Measurements from ENCODE around the gene CD2BP2. TPM values are rescaled to one million over a fixed set of nuclear protein-coding genes. Genes with fewer than 3 reads are reported as not detected.

The CD2BP2 gene
- total and polyA plus RNA-seq, 2 of the 13 experiments (the other 11 are each of a cell fraction or from before 2014, with no cell fraction given): 24.9 to 54.6 TPM

GRCh38 chr16:30370456-30371247 lies 15.5 kb upstream of the CD2BP2 start, which contains the start of gene TBC1D10B (continued):
- TF ChIP-seq ZGPAT (CRISPR knock-in tag; IDR thresholded peaks at IDR 0.05) (peak; percentile 64), SMAD3 (CRISPR knock-in tag; IDR thresholded peaks at IDR 0.05) (no peak), RERE (CRISPR knock-in tag; IDR thresholded peaks at IDR 0.05; ENCODE audit: low read depth) (no peak), ZNF501 (CRISPR knock-in tag; IDR thresholded peaks at IDR 0.05) (no peak), ZNF691 (CRISPR knock-in tag; IDR thresholded peaks at IDR 0.05; ENCODE audit: borderline replicate concordance, low read depth) (0 out of 2 replicates have a peak, but pooled peaks have one; percentile 16), ZNF431 (CRISPR knock-in tag; IDR thresholded peaks at IDR 0.05; ENCODE audit: borderline replicate concordance, low read depth) (no peak), ZNF800 (CRISPR knock-in tag; IDR thresholded peaks at IDR 0.05) (no peak), ZIK1 (CRISPR knock-in tag; IDR thresholded peaks at IDR 0.05; ENCODE audit: borderline replicate concordance, low read depth) (no peak), KDM5A (IDR thresholded peaks at IDR 0.05; ENCODE audit: borderline replicate concordance, low read length) (no peak; the same call in 1 of the 2 replicates), TOPORS (CRISPR knock-in tag; IDR thresholded peaks at IDR 0.05) (no peak), JUND (CRISPR knock-in tag; IDR thresholded peaks at IDR 0.05) (no peak), KLF9 (CRISPR knock-in tag; IDR thresholded peaks at IDR 0.05; ENCODE audit: low read depth) (no peak), MTA1 (CRISPR knock-in tag; IDR thresholded peaks at IDR 0.05; ENCODE audit: borderline replicate concordance) (no peak), POLR2AphosphoS5 (IDR thresholded peaks at IDR 0.05; ENCODE audit: low read depth, low read length) (peak; percentile 47), SIN3B (IDR thresholded peaks at IDR 0.05; ENCODE audit: low read length) (no peak), ATF4 (CRISPR knock-in tag; IDR thresholded peaks at IDR 0.05) (no peak)
